PFSK-1 (cell line): ENCODE measurements around the gene MRPL52.

Source experiments
- FOXP2 ChIP-seq: optimal IDR thresholded peaks from 2 replicates; pipeline ENCODE3; 2011; ENCODE audit warnings: borderline replicate concordance, control low read depth, inconsistent platforms; ENCODE audit not compliant: insufficient read depth; ENCODE audit errors: extremely low read length, extremely low read depth
- POLR2AphosphoS5 ChIP-seq: IDR thresholded peaks from 2 replicates; pipeline ENCODE4 v1.6.1; 2012; ENCODE audit warnings: low read depth, mild to moderate bottlenecking, control low read depth, low read length, moderate library complexity
- REST ChIP-seq, 2 experiments: IDR thresholded peaks; 2 replicates each; pipeline versions ENCODE4 v1.6.1 to v1.8.0; 2011 to 2012; ENCODE audit warnings: low read depth in 2 of 2, low read length in 2 of 2, control low read depth in 1 of 2, inconsistent platforms in 1 of 2, mild to moderate bottlenecking in 1 of 2, moderate library complexity in 1 of 2; ENCODE audit not compliant: insufficient read depth in 1 of 2
- SIN3A ChIP-seq: IDR thresholded peaks from 2 replicates; pipeline ENCODE4 v1.6.1; 2012; ENCODE audit warnings: mild to moderate bottlenecking, low read length, moderate library complexity, borderline replicate concordance; ENCODE audit not compliant: insufficient read depth
- TAF1 ChIP-seq: IDR thresholded peaks from 2 replicates; pipeline ENCODE4 v1.6.1; 2012; ENCODE audit warnings: low read length, control low read depth, borderline replicate concordance; ENCODE audit not compliant: insufficient read depth

The MRPL52 gene

GRCh38 chr14:22797017-22797917, 32.4 kb upstream of the MRPL52 start:
- no peak for TF ChIP-seq POLR2AphosphoS5
- TF ChIP-seq REST (IDR thresholded peaks at IDR 0.05; ENCODE audit: insufficient read depth in 1 of 2, low read depth in 2 of 2, low read length in 2 of 2): no peak
- TF ChIP-seq SIN3A: no peak
- TF ChIP-seq TAF1: no peak
- TF ChIP-seq FOXP2: no peak

DNA sequence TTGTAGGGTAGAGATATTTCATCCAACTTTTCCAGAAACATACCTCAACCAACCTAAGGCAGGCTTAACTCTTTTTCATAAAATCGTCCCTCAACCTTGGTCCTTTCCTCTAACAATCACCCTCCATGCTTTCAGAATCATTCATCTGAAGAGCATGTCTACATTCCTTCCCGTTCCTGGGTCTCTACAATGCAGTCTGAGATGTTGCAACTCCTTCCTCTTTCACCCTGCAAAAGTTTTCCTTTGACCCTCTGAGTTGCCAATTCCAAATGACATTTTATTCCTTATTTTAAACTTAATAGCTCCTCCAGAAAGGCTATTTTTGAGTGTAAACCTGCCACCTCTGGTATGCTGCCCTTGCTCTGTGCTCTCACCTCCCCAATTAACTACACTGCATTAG, 31.2 kb upstream of the MRPL52 start:
- TF ChIP-seq POLR2AphosphoS5 (no peak), TAF1 (no peak), SIN3A (no peak), FOXP2 (no peak), REST (IDR thresholded peaks at IDR 0.05; ENCODE audit: insufficient read depth in 1 of 2, low read depth in 2 of 2, low read length in 2 of 2) (no peak)

- TF ChIP-seq REST (IDR thresholded peaks at IDR 0.05; ENCODE audit: insufficient read depth in 1 of 2, low read depth in 2 of 2, low read length in 2 of 2) (no peak), TAF1 (no peak), POLR2AphosphoS5 (no peak), FOXP2 (no peak), SIN3A (no peak)
These were observed 29.3 kb upstream of the MRPL52 start for GRCh38 chr14:22800346-22800745.

GRCh38 chr14:22801716-22802115, 28.0 kb upstream of the MRPL52 start:
- TF ChIP-seq TAF1 (no peak), POLR2AphosphoS5 (no peak), FOXP2 (no peak), REST (IDR thresholded peaks at IDR 0.05; ENCODE audit: insufficient read depth in 1 of 2, low read depth in 2 of 2, low read length in 2 of 2) (no peak), SIN3A (no peak)
